Stimulated activated CD8-positive, alpha-beta memory T cell treated with anti-CD3 and anti-CD28 coated beads, Interleukin-7, amount 100 ng/mL, for 1 hour (primary cell): ENCODE results near the gene ARRDC3.
"Not testable (repeated sequence)": the region's sequence is repeated elsewhere in the genome, so short reads cannot be mapped to it uniquely, and the experiment has no call there.

ENCODE experiments used
- DNase-seq, 2 donors: peaks; one replicate each; pipeline ENCODE4 v3.0.0-alpha.2; 2020; ENCODE audit warnings: low read depth in 2 of 2

Gene ARRDC3, protein sequence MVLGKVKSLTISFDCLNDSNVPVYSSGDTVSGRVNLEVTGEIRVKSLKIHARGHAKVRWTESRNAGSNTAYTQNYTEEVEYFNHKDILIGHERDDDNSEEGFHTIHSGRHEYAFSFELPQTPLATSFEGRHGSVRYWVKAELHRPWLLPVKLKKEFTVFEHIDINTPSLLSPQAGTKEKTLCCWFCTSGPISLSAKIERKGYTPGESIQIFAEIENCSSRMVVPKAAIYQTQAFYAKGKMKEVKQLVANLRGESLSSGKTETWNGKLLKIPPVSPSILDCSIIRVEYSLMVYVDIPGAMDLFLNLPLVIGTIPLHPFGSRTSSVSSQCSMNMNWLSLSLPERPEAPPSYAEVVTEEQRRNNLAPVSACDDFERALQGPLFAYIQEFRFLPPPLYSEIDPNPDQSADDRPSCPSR

DNA sequence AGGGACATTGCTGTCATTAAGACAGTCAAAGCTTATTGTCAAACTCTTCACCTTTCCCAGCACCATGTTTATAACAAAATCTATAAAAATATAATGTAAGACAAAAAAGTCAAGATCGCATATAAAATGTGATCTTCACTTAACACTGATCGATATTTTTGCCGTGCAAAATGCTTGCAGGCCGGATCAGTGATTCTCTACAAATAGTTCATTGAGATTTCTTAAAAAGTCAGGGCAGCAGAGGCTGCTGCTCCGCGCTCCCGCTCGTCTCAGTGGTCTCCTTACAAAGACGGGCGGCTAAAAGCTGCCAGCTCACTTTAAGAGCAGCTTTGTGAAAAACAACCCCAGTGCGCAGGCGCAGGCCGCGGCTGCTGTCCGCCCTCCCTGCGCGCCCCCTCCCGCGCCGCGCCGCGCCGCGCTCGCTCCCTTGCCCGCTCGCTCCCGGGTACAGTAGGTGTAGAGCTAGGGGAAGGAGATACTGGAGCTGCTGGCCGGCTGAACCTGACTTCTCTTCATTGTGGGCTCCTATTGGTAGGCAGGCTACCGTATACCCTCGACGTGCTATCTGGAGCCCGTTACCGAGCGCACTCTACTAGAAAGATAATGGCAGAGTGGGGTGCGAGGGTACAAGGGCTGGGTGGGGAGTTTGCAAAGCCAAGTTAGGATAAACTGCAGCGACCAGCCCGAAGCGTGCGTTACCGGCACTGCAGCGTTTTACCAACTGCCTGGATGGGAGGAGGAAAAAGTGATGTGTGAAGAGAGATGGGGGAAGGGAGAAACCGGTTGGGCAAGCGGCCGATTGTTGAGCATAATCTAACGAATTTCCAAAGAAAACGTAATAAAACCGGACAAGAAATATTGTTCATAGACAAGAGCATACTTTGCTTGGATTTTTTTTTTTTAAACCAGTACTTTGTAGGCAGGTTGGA is at the start of gene ARRDC3:
ARRDC3 (minus strand) TSS at position 291 of the 929 bp plus-strand sequence; CDS start at position 66, 225 bp downstream.
- peak; percentile 90 to 93 for DNase-seq

DNA sequence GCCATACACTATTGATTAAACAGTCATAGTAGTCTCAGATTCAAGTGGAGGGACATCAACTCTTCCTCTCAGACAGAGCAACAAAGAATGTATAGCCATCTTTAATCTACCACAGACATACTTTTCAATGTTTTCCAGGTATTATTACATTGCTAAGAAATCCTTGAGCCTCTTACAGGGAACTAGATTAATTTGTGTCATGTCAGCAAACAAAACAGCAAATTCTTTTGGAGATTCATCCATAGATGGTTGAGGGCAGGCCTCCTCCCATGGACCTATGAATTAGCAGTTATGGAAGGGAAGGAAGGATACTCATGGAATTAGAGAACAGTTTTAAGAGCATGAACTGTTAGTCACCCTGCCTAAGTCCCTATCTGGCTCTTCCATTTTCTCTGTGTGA is 47.8 kb upstream of the ARRDC3 start:
- DNase-seq, result no peak

DNA sequence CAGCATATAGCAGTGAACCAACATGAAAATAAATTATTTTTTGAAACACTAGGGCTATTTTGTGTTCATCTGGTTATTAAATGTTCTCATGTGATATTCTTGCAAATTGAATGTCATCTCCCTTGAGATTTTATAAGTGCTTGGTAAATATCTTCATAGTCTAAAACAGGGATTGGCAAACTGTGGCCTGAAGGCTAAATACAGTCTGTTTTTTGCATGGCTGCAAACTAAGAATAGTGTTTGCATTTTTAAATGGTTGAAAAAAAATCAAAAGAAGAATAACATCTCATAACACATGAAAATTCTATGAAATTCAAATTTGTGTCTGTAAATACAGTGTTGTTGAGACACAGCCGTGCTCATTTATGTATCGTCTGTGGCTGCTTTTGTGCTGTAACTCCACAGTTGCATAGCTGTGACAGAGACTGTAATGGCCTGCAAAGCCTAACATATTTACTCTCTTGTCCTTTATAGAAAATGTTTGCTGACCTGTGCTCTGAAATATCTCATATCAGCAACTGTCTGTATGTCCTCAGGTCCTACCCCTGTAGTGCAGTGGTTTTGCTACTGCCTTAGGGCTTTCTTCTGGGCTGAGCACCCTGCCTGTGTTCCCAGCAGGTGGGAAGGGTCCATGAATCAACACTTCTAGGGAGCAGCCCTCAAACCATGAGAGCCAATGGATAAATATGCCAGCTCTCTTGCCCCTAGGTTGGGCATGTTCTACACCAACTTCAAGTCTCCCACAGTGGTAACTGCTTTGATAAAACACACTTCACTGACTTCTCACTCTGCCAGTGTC is 41.7 kb upstream of the ARRDC3 start:
- no peak for DNase-seq

DNA sequence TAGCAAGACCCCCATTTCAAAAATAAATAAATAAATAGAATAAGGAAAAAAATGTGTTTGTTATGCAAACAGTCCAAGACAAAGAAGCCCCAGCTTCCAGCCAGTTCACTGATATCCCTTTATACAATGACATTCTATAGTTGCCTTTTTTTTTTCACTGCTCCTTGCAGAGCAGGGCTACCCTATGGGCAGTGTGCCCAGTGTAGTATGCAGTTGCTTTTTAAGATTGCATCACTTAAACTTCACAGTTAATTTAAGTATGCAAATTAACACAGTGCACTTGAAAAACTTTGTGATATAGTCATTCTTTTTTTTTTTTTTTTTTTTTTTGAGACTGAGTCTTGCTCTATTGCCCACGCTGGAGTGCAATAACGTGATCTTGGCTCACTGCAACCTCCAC is 40.8 kb upstream of the ARRDC3 start:
- no peak for DNase-seq

DNA sequence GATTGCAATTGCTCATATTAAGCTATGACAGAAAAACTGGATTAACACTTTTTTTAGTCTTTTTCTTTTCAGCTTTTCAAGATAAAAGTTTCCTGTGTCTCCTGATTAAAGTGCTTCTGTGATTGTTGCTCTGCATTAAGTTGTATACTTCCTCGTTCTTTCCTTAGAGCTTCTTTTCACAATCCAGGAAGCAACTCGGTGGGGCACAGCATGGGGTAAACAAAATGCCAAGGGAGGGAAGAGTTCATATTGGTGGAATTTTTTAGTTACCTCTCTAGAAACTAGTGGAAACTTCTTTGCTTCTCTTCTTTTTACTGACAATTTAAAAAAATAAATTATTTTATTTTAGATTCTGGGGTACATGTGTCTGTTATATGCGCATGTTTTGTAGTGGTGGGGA is 37.8 kb upstream of the ARRDC3 start:
- no peak for DNase-seq

DNA sequence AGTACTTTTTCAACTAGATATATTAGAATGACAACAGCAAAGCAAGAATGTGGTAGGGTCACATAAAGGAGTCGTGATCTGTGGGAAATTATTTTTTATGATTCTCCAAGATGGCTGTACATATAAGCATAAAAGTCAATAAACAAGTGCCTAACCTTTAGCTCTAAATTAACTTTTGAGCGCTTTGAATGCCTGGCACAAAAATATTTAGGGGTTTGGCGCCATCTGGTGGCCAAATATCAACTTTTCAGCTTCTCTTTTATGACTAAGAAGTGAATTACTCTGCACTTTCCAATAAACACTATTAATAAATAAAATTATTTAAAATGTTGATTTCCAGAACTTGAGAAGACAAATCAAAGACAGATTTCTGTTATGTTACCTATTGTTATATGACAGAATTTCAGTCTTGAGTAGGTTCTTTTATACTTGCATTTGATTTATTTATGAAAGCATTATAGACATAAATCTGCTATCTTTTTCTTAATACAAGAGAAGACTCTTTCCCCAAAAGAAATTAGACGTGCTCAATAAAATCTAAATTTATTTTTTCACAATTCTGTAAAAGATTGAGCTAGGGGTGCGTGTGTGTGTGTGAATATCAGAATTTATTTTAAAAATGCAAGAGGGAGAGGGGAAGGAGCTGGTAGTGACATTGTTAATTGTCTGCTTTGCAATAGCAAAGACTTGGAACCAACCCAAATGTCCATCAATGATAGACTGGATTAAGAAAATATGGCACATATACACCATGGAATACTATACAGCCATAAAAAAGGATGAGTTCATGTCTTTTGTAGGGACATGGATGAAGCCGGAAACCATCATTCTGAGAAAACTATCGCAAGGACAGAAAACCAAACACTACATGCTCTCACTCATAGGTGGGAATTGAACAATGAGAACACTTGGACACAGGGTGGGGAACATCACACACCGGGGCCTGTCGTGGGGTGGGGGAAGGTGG is 36.7 kb upstream of the ARRDC3 start:
- peak; percentile 55 to 59 for DNase-seq

DNA sequence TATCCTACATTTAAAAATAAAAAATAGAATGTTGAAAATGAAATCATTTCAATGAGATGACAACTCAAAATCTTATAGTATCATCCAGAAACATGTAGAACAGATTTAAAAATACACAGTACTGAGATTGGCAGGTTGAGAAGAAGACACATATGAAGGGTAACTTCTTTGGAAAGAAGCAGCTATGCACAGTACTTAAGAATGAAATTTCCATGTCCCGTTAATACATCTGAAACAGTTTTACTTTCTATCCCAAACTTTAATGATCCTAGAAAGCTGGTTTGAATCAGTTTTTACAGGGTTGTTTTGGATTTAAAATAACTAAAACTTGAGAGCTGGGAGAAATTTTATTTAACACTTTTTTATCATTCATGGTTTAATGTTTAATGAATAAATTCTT is 36.0 kb upstream of the ARRDC3 start:
- no peak for DNase-seq

DNA sequence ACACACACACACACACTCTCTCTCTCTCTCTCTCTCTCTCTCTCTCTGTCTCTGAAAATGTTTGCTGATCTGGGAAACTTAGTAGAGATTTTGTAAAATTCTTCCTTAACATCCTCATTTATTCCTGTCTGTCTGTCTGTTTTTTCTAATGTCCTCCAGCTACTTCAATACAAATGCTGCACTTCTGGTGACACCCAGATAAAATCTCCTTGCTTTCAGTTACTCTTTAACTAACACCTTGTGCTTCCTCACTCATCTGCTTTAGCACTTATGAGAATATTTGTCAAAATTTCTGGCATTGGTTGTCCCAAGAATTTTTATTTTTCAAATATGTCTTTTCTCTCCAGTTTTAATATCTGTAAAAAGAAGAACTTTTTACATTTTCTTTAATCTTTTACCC is 35.0 kb upstream of the ARRDC3 start:
- no peak for DNase-seq

DNA sequence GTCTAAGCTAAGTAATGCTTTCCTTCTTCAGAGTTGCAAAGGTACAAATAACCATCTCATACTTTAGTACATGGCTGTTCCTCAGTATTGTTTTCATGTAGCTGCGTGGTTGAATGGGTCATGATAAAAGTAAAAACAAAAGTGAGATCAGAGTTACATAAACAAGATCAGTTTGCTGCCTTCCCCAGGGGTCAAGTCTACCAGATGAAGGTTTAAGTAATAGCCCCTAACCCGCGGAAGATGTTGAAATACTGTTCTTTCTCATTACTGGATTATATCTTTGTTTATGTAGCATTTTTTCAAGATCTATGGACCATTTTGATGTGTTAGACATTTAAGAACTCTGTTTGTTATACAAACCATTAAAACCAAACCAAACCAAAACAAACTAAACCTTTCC is 34.1 kb upstream of the ARRDC3 start:
- DNase-seq, result no peak

DNA sequence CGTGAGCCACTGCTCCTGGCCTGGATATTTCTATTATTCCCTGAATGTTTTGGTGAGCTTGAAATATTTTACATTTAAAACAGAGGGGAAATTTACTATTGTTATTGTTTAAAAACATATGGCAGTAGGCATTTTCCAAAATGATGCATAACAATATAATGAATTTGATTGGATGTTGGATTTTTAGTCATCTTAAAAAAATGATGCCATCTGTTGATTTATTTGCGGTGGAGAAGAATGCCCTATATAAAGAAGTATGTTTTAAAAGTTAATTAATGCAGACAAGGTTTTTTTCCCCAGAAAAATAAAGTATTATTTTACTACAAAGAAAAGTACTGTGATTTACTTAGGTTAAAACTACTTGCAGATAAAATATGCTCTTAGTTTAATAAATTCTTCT is 33.4 kb upstream of the ARRDC3 start:
- no peak for DNase-seq

DNA sequence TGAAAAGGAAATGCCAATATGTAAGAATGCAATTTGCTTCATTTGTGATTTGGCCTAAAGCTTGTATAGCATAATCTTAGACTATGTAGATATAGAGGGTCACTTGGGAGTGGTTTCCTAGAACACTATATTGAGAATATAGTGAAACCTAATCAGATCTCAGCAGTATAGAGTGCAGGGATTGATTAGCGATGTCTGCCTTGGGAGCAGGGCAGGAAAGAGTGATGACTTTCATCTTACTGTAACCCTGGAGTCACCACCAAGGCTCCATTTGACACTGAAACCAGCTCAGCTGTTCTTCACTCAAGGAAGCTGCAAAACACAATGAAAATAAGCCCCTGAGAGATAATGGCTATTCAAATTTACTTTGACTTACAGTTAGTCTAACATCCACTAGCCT is 26.2 kb upstream of the ARRDC3 start:
- no peak for DNase-seq

DNA sequence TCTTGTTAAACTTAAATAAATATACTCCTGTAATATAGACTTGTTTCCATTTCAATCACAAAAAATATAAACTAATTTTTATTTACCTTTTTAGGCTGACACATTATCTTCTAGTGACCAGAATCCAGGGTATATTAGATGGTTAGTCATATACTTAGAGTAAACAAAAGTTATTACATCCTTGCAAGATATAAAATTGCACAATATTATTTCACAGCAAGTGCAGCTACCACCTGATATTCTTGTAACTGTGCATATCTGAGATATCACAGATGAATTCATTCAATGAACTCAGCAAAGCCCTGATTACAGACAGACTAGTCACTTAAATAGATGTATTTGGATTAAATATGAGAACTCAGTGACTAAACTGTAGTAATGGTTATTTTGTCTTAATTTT is 25.6 kb upstream of the ARRDC3 start:
- DNase-seq, result no peak

DNA sequence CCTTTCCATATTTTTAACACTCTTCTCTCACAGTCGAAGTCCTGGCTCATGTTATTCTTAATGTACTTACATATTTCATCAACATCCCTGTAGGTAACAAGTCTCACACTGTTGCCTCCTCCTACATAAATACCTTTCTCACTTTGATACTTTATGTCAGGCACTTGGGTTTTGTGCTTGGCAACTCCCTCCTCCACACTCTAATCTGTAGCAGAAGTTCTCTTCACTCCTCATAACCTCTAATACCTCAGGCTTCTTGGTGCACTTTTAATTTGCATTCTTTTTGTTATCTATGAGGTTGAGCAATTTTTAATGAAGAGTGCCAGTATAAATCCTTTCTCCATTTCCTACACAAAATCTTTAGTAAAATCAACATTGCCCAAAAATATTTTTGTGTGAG is 24.1 kb upstream of the ARRDC3 start:
- DNase-seq, result no peak

DNA sequence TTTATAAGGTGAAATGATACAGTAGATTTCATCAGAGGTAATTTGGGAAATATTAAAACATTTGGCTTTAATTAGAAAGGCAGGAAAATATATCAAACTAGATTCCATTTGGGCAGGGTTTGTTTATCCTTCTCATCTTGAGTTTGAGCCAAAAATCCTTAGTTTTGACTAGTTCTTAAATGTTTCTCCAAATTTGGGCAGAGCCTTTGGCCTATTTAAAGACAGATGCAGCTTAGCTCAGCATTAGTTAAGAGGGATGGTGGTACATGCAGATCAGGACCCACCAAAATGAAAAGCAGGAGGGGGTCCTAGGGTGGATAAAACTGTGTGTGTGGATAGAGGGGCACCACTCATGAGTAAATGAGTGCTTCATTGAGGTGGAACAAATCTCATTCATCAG is 20.3 kb upstream of the ARRDC3 start:
- no peak for DNase-seq

DNA sequence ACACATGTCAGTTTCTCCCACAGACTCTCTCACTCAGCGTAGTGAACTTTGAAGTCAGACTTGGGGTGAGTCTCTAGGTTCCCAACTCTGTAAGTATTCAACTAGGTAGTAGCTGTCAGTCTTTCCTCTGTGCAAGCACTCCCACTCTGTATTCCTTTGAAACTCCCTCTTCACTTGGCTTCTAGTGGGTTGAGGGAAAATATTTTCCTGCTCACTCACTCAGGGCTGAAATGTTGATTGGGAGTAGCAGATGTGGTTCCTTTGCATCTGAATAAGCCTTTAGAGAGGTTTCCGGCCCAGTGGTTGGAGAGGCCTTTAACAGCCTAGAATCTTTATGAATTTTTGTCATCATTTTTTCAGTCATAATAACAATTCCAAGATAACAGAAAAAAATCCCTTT is 18.1 kb upstream of the ARRDC3 start:
- no peak for DNase-seq

DNA sequence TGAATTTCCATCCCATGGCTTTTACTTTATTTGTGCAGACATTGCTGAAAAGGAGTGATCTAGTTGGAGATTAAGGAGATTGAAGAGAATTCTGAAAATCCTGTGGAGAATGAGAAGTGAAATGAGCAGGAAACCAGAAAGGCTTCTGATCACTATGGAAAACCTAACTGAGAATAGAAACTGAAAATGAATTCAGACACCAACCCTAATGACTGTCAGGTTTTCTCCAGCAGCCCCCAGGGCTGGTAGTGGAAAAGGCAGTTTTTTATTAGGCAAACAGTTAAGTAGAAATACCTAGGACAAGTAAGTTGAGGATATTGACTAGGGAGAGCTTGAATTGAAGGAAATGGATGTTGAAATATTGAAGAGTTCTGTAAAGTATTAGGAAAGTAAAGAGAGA is 14.7 kb upstream of the ARRDC3 start:
- no peak for DNase-seq

DNA sequence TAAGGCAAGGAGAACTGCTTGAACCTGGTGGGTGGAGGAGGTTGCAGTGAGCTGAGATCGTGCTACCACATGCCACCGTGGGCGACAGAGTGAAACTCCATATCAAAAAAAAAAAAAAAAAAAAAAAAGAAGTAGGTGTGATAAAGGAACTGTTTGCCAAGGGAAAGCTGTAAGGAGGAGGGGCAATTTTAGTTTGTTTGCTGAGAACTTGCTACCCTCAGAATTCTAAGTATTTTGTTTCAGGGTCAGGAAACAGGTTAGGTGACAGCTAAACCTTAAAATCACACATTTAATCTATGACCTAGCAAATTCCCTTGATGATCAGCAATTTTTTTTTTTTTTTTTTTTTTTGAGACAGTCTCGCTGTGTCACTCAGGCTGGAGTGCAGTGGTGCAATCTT is 7.2 kb upstream of the ARRDC3 start:
- DNase-seq, result no peak

DNA sequence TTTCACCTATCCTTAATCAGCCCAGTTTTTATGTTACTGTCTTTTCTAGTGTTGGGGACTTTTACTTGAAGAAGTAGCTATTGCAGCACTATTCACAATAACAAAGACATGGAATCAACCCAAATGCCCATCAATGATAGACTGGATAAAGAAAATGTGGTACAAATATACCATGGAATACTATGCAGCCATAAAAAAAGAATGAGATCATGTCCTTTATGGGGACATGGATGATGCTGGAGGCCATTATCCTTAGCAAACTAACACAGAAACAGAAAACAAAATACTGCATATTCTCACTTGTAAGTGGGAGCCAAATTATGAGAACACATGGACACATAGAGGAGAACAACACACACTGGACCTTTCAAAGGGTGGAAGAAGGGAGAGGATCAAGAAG is 6.4 kb upstream of the ARRDC3 start:
- not testable (repeated sequence) for DNase-seq

DNA sequence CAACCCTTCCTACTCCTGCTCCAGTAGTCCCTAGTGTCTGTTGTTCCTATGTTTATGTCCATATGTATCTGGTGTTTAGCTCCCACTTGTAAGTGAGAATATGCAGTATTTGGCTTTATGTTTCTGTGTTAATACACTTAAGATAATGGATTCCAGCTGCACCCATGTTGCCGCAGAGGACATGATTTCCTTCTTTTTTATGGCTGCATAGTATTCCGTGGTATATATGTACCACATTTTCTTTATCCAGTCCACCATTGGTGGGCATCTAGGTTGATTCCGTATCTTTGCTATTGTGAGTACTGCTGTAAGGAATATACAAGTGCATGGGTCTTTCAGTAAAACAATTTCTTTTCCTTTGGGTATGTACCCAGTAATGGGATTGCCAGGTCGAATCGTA is 5.2 kb upstream of the ARRDC3 start:
- no peak for DNase-seq

DNA sequence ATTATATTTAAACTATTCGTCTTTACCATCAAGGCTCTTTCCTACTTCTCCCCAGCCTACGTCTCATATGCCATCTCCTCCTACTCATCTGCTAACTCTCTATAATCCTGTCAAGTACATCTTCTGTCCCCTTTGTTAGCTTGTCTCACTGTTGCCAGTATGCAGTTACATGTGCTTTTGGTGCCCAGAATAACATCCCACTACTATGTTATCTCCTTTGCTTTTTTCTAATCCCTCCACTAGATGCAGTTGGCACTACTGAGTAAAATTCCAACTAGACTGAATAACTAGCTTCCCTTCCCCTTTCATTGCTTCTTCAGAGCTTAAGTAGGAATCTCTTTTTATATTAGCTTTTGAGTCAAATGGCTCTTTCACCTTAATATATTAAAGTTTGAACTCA is 3.0 kb upstream of the ARRDC3 start:
- no peak for DNase-seq

DNA sequence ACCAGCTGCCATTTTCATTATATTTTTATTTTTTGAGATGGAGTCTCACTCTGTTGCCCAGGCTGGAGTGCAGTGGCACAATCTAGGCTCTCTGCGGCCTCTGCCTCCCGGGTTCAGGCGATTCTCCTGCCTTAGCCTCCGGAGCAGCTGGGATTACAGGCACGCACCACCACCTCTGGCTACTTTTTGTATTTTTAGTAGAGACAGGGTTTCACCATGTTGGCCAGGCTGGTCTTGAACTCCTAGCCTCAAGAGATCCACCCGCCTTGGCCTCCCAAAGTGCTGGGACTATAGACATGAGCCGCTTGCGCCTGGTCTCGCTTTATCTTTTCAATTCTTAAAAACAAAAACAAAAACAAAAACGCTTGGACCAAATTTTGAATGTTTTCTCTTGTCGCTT is 2.5 kb upstream of the ARRDC3 start:
- DNase-seq, result not testable (repeated sequence)
